K562 (cell line): ENCODE results near the gene ASCC2. TPM values are rescaled to one million over a fixed set of nuclear protein-coding genes. Genes with fewer than 3 reads are reported as not detected.

Source experiments
- ATAC-seq: fragments of 200-7000 bp; cut with Tn5 transposase; 3 replicates; pipeline ENCODE4 v1.9.1; 2020; ENCODE audit warnings: moderate library complexity
- BruUV-seq: library from RNA; stranded (reverse); fragments of 400-500 nt; replicated peaks from 2 replicates; lab custom pipeline; 2021; lab: Mats Ljungman, UMichigan
- CTCF ChIA-PET: fragments of 300-600 bp; formaldehyde crosslinking; extraction: SDS; loops from one replicate; lab custom pipeline; 2021; ENCODE audit warnings: low intra/inter-chr PET ratio; lab: Yijun Ruan, JAX
- POLR2A ChIA-PET: fragments of 300-600, 350-650 bp; sonication (Branson Sonifier 250); formaldehyde crosslinking; extraction: SDS; loops from one replicate; lab custom pipeline; 2021; ENCODE audit warnings: antibody characterized with exemption, inconsistent platforms; lab: Yijun Ruan, JAX
- DNase-seq, 4 experiments: peaks; one replicate each; pipeline versions ENCODE4 v3.0.0 to v3.0.0-alpha.2; 2011 to 2018; ENCODE audit warnings: low spot score in 3 of 4, mixed read lengths in 3 of 4; ENCODE audit errors: extremely low read depth in 1 of 4
- FAIRE-seq: peaks from 2 replicates; lab custom pipeline; 2011; peaks lifted over from hg19 to GRCh38; lab: Jason Lieb, UNC
- H2AFZ ChIP-seq: 2 replicates; pipeline ENCODE4 v1.6.0; 2011; ENCODE audit warnings: low read depth, low read length, control low read depth, inconsistent platforms
- H3K27ac ChIP-seq: fragments of 200-600 bp; 3 replicates; pipeline ENCODE4 v1.8.0; 2011; ENCODE audit warnings: low read depth, mild to moderate bottlenecking, control low read depth, inconsistent platforms, low read length, moderate library complexity, mixed read lengths; ENCODE audit errors: extremely low read depth
- H3K27me3 ChIP-seq, 2 experiments: fragments of 300-600 bp in 1 of 2; 2 replicates in 1 of 2; 3 replicates in 1 of 2; pipeline versions ENCODE4 v1.6.0 to v1.8.0; 2011; ENCODE audit warnings: inconsistent platforms in 2 of 2, low read length in 2 of 2, mild to moderate bottlenecking in 1 of 2, mixed read lengths in 1 of 2, moderate library complexity in 1 of 2; ENCODE audit not compliant: control insufficient read depth in 2 of 2, insufficient read depth in 2 of 2
- H3K36me3 ChIP-seq: fragments of 300-600 bp; 3 replicates; pipeline ENCODE4 v1.8.0; 2011; ENCODE audit warnings: mild to moderate bottlenecking, low read length, inconsistent platforms; ENCODE audit not compliant: control insufficient read depth, insufficient read depth
- H3K4me1 ChIP-seq, 2 experiments: fragments of 200-600 bp in 1 of 2; replicated peaks in 1 of 2; 2 replicates in 1 of 2; 3 replicates in 1 of 2; pipeline versions ENCODE4 v1.5.1 to v1.8.0; 2011; ENCODE audit warnings: inconsistent platforms in 2 of 2, low read length in 2 of 2, mild to moderate bottlenecking in 1 of 2, mixed read lengths in 1 of 2, moderate library complexity in 1 of 2; ENCODE audit not compliant: control insufficient read depth in 2 of 2, insufficient read depth in 2 of 2
- H3K4me2 ChIP-seq: 2 replicates; pipeline ENCODE4 v1.6.1; 2011; ENCODE audit warnings: low read length, control low read depth, inconsistent platforms, mixed read lengths; ENCODE audit not compliant: insufficient read depth
- H3K4me3 ChIP-seq: fragments of 200-600 bp; sonication (generic), shearing (Covaris generic); 2 replicates; pipeline ENCODE4 v1.5.1; 2016; ENCODE audit warnings: control low read depth, inconsistent platforms
- H3K79me2 ChIP-seq: fragments of 200-600 bp; 3 replicates; pipeline ENCODE4 v1.8.0; 2011; ENCODE audit warnings: low read length, inconsistent platforms; ENCODE audit not compliant: control insufficient read depth, insufficient read depth
- H3K9ac ChIP-seq, 2 experiments: 2 replicates each; pipeline versions ENCODE4 v1.6.0 to v1.6.1; 2011; ENCODE audit warnings: low read depth in 2 of 2, low read length in 2 of 2, control low read depth in 1 of 2, inconsistent platforms in 1 of 2, mild to moderate bottlenecking in 1 of 2, mixed read lengths in 1 of 2; ENCODE audit not compliant: insufficient read depth in 1 of 2
- H3K9me1 ChIP-seq: one replicate; pipeline ENCODE4 v1.6.0; 2011; ENCODE audit warnings: inconsistent platforms, mild to moderate bottlenecking, low read length, moderate library complexity; ENCODE audit not compliant: control insufficient read depth, insufficient read depth
- H3K9me3 ChIP-seq: replicated peaks from 2 replicates; pipeline ENCODE4 v1.5.1; 2011; ENCODE audit warnings: low read depth, low read length, inconsistent platforms; ENCODE audit not compliant: control insufficient read depth, insufficient read depth
- H4K20me1 ChIP-seq: replicated peaks from 2 replicates; pipeline ENCODE4 v1.6.1; 2011; ENCODE audit warnings: low read length, inconsistent platforms, mixed read lengths; ENCODE audit not compliant: control insufficient read depth, insufficient read depth
- CBFA2T2 ChIP-seq: fragments of 450-650 bp; conservative IDR thresholded peaks from 2 replicates; pipeline ENCODE4 v1.6.1; 2017; ENCODE audit warnings: mild to moderate bottlenecking
- CREM ChIP-seq: IDR thresholded peaks from 2 replicates; pipeline ENCODE4 v1.6.1; 2014; ENCODE audit warnings: antibody characterized with exemption, low read depth
- DNMT1 ChIP-seq: fragments of 450-650 bp; IDR thresholded peaks from 2 replicates; pipeline ENCODE4 v1.6.1; 2016; ENCODE audit warnings: antibody characterized with exemption, mild to moderate bottlenecking
- ERF ChIP-seq: fragments of 450-650 bp; formaldehyde crosslinking; IDR thresholded peaks from 2 replicates; pipeline ENCODE4 v1.4.0; 2020; ENCODE audit warnings: mild to moderate bottlenecking, mixed read lengths
- MAZ ChIP-seq, 2 experiments: fragments of 450-650 bp in 1 of 2; sonication (generic) in 1 of 2; formaldehyde crosslinking; IDR thresholded peaks in 1 of 2; conservative IDR thresholded peaks in 1 of 2; 2 replicates each; pipeline versions ENCODE4 v1.4.0 to v1.5.0; 2020; ENCODE audit warnings: mild to moderate bottlenecking in 1 of 2, missing genetic modification reagents in 1 of 2
- ZNF551 ChIP-seq: fragments of 250-450 bp; sonication (Bioruptor Pico); IDR thresholded peaks from 2 replicates; pipeline ENCODE4 v1.5.0; 2021; ENCODE audit warnings: mild to moderate bottlenecking, moderate library complexity
- ZNF57 ChIP-seq: fragments of 450-650 bp; formaldehyde crosslinking; IDR thresholded peaks from 2 replicates; pipeline ENCODE4 v1.4.0; 2020; ENCODE audit warnings: mild to moderate bottlenecking, moderate library complexity
- ZNF717 ChIP-seq: fragments of 250-450 bp; sonication (Bioruptor Pico); IDR thresholded peaks from 2 replicates; pipeline ENCODE4 v1.5.0; 2021
- ZNF79 ChIP-seq: fragments of 250-450 bp; sonication (Bioruptor Pico); IDR thresholded peaks from 2 replicates; pipeline ENCODE4 v1.4.0; 2020; ENCODE audit warnings: low read depth, mild to moderate bottlenecking, moderate library complexity
- WGBS: fragments of 100-300 bp; shearing (Covaris generic); methylation state at CpG from one replicate; pipeline ENCODE4 v1.1.6; 2016; ENCODE audit warnings: low coverage, mixed read lengths; ENCODE audit not compliant: insufficient coverage; ENCODE audit errors: missing lambda C conversion rate; 5-methylcytosine and 5-hydroxymethylcytosine counted together
- in situ Hi-C: fragments of 300-500 bp; cut with MboI; formaldehyde crosslinking; loops from 4 replicates; pipeline ENCODE4 v1.15.0; 2018; ENCODE audit warnings: inconsistent platforms, mixed read lengths
- intact Hi-C: fragments of 100-400 bp; cut with micrococcal nuclease; formaldehyde crosslinking; loops from 2 replicates; pipeline ENCODE4 v1.14.2; 2022
- polyA plus RNA-seq, 8 experiments: library from polyadenylated mRNA; depleted of rRNA in 4 of 8; stranded (reverse) in 5 of 8; unstranded in 3 of 8; fragments of >200 nt; fragmentation: Nextera tagmentation in 2 of 8; fragmentation: Illumina TruSeq in 1 of 8; extraction: Ambion mirVana in 2 of 8; extraction: Trizol in 1 of 8; gene quantifications; 2 replicates each; pipeline versions ENCODE4 v1.2.1 to v1.2.3, GENCODE V29; 2011 to 2014; ENCODE audit warnings: inconsistent platforms in 1 of 8, missing spikeins in 1 of 8
- total RNA-seq, 7 experiments: library from RNA; depleted of rRNA in 6 of 7; stranded (reverse); fragments of >200 nt in 6 of 7; fragmentation: Illumina TruSeq in 2 of 7; extraction: Trizol in 2 of 7; gene quantifications; 2 replicates each; pipeline versions ENCODE4 v1.2.1 to v1.2.3, GENCODE V29; 2011 to 2021; ENCODE audit warnings: low replicate concordance in 1 of 7
- TF ChIP-seq, protein P1 (sequence below): fragments of 450-650 bp; IDR thresholded peaks from 2 replicates; pipeline ENCODE4 v1.6.1; 2018; ENCODE audit not compliant: partially characterized antibody
- TF ChIP-seq, protein P2 (sequence below): conservative IDR thresholded peaks from 2 replicates; pipeline ENCODE4 v1.6.1; 2011; ENCODE audit warnings: low read depth, mild to moderate bottlenecking, low read length; ENCODE audit not compliant: control insufficient read depth
- TF ChIP-seq, protein P3 (sequence below): IDR thresholded peaks from 2 replicates; pipeline ENCODE4 v1.6.1; 2014; ENCODE audit warnings: antibody characterized with exemption

The ASCC2 gene
- total and polyA plus RNA-seq, 9 of the 15 experiments (the other 6 are each of a cell fraction or from before 2014, with no cell fraction given), result 4.0 to 46.7 (median 26.8) TPM

GRCh38 chr22:29882716-29883044 is 44.6 kb upstream of the ASCC2 start:
- ChIA-PET CTCF (no interaction called here), POLR2A (interaction anchor here (0.6 to 1.1 kb wide), 3 partner anchors 22 to 122 kb away, joined by 3 to 5 read pairs (median 3); no protein-coding TSS in a partner anchor)
- ATAC-seq (no peak; the same call in 2 of the 3 replicates), DNase-seq (no peak), FAIRE-seq (peak; percentile 75)
- H3K27me3 ChIP-seq, result no peaks in the 10 kb centered on the region
- peaks cover 3% of the 10 kb centered on the region for H3K9me1 ChIP-seq
- H3K4me3 ChIP-seq, result peak overlapping the region; percentile 93
- intact Hi-C loops (loop anchor here (5.0 kb wide), 1 partner anchor 125 kb away; no protein-coding TSS in a partner anchor), in situ Hi-C loops (no loop called here)
- H3K9me3 ChIP-seq, result no peaks in the 10 kb centered on the region
- WGBS, result 0% methylated on average over 1 of the region's 5 CpGs
- peaks cover 6% of the 10 kb centered on the region; the same call in 1 of the 2 replicates for H4K20me1 ChIP-seq
- 0 out of 2 replicates have a peak overlapping the region, but pooled peaks have one; percentile 16 for H2AFZ ChIP-seq
- peaks cover 46% of the 10 kb centered on the region for H3K79me2 ChIP-seq
- H3K36me3 ChIP-seq, result no peaks in the 10 kb centered on the region; the same call in 2 of the 3 replicates
- no peak overlapping the region for H3K9ac ChIP-seq
- 0 out of 4 replicates have a peak, but pooled peaks of 1 of the 2 experiments have one; percentile 2 for TF ChIP-seq MAZ (CRISPR knock-in tag; conservative IDR thresholded peaks at IDR 0.05 in 1 of 2, IDR thresholded peaks at IDR 0.05 in 1 of 2)
- no peak for TF ChIP-seq DNMT1
- TF ChIP-seq ZNF551 (CRISPR knock-in tag), result no peak
- TF ChIP-seq, protein P1, sequence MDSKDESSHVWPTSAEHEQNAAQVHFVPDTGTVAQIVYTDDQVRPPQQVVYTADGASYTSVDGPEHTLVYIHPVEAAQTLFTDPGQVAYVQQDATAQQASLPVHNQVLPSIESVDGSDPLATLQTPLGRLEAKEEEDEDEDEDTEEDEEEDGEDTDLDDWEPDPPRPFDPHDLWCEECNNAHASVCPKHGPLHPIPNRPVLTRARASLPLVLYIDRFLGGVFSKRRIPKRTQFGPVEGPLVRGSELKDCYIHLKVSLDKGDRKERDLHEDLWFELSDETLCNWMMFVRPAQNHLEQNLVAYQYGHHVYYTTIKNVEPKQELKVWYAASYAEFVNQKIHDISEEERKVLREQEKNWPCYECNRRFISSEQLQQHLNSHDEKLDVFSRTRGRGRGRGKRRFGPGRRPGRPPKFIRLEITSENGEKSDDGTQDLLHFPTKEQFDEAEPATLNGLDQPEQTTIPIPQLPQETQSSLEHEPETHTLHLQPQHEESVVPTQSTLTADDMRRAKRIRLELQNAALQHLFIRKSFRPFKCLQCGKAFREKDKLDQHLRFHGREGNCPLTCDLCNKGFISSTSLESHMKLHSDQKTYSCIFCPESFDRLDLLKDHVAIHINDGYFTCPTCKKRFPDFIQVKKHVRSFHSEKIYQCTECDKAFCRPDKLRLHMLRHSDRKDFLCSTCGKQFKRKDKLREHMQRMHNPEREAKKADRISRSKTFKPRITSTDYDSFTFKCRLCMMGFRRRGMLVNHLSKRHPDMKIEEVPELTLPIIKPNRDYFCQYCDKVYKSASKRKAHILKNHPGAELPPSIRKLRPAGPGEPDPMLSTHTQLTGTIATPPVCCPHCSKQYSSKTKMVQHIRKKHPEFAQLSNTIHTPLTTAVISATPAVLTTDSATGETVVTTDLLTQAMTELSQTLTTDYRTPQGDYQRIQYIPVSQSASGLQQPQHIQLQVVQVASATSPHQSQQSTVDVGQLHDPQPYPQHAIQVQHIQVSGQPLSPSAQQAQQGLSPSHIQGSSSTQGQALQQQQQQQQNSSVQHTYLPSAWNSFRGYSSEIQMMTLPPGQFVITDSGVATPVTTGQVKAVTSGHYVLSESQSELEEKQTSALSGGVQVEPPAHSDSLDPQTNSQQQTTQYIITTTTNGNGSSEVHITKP, result peak; percentile 65
- TF ChIP-seq ERF, result no peak
- TF ChIP-seq ZNF79 (CRISPR knock-in tag), result no peak
- TF ChIP-seq, protein P2, sequence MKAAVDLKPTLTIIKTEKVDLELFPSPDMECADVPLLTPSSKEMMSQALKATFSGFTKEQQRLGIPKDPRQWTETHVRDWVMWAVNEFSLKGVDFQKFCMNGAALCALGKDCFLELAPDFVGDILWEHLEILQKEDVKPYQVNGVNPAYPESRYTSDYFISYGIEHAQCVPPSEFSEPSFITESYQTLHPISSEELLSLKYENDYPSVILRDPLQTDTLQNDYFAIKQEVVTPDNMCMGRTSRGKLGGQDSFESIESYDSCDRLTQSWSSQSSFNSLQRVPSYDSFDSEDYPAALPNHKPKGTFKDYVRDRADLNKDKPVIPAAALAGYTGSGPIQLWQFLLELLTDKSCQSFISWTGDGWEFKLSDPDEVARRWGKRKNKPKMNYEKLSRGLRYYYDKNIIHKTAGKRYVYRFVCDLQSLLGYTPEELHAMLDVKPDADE, result no peak
- TF ChIP-seq CBFA2T2, result no peak
- TF ChIP-seq, protein P3, sequence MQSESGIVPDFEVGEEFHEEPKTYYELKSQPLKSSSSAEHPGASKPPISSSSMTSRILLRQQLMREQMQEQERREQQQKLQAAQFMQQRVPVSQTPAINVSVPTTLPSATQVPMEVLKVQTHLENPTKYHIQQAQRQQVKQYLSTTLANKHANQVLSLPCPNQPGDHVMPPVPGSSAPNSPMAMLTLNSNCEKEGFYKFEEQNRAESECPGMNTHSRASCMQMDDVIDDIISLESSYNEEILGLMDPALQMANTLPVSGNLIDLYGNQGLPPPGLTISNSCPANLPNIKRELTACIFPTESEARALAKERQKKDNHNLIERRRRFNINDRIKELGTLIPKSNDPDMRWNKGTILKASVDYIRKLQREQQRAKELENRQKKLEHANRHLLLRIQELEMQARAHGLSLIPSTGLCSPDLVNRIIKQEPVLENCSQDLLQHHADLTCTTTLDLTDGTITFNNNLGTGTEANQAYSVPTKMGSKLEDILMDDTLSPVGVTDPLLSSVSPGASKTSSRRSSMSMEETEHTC, result no peak
- TF ChIP-seq ZNF57 (CRISPR knock-in tag), result no peak
- no peak for TF ChIP-seq ZNF717 (CRISPR knock-in tag)
- no peak for TF ChIP-seq CREM
- H3K4me1 ChIP-seq, result peaks cover 0 to 5% of the 10 kb centered on the region in 2 experiments; a peak in 3 of 5 replicates
- H3K27ac ChIP-seq, result no peak overlapping the region
- no peak overlapping the region for H3K4me2 ChIP-seq
- no TSS peak for BruUV-seq
